K562 (cell line): ENCODE measurements around the gene PMFBP1. TPM values are rescaled to one million over a fixed set of nuclear protein-coding genes. Genes with fewer than 3 reads are reported as not detected.

Experiments
- ZFX ChIP-seq: sonication (generic); formaldehyde crosslinking; IDR thresholded peaks from 2 replicates; pipeline ENCODE4 v1.8.0; 2022; ENCODE audit warnings: mild to moderate bottlenecking, missing genetic modification reagents, moderate library complexity
- ZNF318 ChIP-seq, 2 experiments: fragments of 450-650 bp; IDR thresholded peaks; 2 replicates each; pipeline ENCODE4 v1.6.1; 2016; ENCODE audit warnings: mild to moderate bottlenecking in 2 of 2, borderline replicate concordance in 1 of 2, low read depth in 1 of 2, moderate library complexity in 1 of 2
- polyA plus RNA-seq, 8 experiments: library from polyadenylated mRNA; depleted of rRNA in 4 of 8; stranded (reverse) in 5 of 8; unstranded in 3 of 8; fragments of >200 nt; fragmentation: Nextera tagmentation in 2 of 8; fragmentation: Illumina TruSeq in 1 of 8; extraction: Ambion mirVana in 2 of 8; extraction: Trizol in 1 of 8; gene quantifications; 2 replicates each; pipeline versions ENCODE4 v1.2.1 to v1.2.3, GENCODE V29; 2011 to 2014; ENCODE audit warnings: inconsistent platforms in 1 of 8, missing spikeins in 1 of 8
- total RNA-seq, 7 experiments: library from RNA; depleted of rRNA in 6 of 7; stranded (reverse); fragments of >200 nt in 6 of 7; fragmentation: Illumina TruSeq in 2 of 7; extraction: Trizol in 2 of 7; gene quantifications; 2 replicates each; pipeline versions ENCODE4 v1.2.1 to v1.2.3, GENCODE V29; 2011 to 2021; ENCODE audit warnings: low replicate concordance in 1 of 7
- TF ChIP-seq, protein P1 (sequence below): fragments of 200-600 bp; sonication (generic); IDR thresholded peaks from one replicate; pipeline ENCODE4 v1.6.1; 2012; ENCODE audit warnings: mild to moderate bottlenecking, low read depth, low read length, inconsistent platforms
- TF ChIP-seq, protein P2 (sequence below), 2 experiments: fragments of 450-650 bp in 1 of 2; sonication (generic) in 1 of 2; formaldehyde crosslinking; conservative IDR thresholded peaks; 2 replicates each; pipeline versions ENCODE4 v1.4.0 to v1.8.1; 2020 to 2022; ENCODE audit warnings: mild to moderate bottlenecking in 1 of 2, missing genetic modification reagents in 1 of 2

Gene PMFBP1
- total and polyA plus RNA-seq, 9 of the 15 experiments (the other 6 are each of a cell fraction or from before 2014, with no cell fraction given) = 0.13 to 0.91 (median 0.47) TPM

DNA sequence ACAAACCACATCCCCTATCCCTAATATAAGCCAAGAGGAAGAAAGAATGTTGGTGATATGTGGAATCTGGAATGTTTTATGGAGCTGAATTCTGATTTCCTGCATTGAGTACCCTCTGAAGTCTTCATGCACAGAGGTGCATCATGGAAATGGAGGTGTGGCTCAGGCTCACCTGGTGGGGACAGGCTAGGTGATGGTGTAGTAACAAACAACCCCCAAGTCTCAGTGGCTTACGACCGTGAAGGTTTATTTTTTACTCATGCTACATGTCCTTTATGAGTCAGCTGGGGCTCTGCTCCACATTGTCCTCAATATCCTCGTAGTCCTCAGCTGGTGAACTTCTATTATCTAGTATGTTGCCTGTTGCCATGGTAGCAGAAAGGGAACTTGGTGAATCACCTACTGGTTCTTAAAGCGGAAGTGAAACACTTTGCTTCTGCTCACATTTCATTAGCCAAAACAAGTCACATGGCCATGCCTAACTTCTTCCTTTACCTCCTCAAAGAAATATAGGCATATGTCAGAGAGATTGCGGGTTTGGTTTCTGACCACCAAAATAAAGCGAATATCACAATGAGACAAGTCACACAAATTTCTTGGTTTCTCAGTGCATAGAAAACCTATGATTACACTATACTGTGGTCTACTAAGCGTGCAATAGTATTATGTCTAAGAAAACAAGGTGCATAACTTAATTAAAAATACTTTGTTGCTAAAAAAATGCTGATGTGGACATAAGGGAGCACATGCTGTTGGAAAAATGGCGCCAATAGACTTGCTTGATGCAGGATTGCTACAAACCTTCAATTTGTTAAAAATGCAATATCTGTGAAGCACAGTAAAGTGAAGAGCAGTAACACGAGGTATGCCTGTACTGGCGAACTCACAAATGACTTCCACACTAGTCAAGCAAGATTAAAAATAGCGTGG, at the start of gene PMFBP1 (continued):
- TF ChIP-seq, protein P1, sequence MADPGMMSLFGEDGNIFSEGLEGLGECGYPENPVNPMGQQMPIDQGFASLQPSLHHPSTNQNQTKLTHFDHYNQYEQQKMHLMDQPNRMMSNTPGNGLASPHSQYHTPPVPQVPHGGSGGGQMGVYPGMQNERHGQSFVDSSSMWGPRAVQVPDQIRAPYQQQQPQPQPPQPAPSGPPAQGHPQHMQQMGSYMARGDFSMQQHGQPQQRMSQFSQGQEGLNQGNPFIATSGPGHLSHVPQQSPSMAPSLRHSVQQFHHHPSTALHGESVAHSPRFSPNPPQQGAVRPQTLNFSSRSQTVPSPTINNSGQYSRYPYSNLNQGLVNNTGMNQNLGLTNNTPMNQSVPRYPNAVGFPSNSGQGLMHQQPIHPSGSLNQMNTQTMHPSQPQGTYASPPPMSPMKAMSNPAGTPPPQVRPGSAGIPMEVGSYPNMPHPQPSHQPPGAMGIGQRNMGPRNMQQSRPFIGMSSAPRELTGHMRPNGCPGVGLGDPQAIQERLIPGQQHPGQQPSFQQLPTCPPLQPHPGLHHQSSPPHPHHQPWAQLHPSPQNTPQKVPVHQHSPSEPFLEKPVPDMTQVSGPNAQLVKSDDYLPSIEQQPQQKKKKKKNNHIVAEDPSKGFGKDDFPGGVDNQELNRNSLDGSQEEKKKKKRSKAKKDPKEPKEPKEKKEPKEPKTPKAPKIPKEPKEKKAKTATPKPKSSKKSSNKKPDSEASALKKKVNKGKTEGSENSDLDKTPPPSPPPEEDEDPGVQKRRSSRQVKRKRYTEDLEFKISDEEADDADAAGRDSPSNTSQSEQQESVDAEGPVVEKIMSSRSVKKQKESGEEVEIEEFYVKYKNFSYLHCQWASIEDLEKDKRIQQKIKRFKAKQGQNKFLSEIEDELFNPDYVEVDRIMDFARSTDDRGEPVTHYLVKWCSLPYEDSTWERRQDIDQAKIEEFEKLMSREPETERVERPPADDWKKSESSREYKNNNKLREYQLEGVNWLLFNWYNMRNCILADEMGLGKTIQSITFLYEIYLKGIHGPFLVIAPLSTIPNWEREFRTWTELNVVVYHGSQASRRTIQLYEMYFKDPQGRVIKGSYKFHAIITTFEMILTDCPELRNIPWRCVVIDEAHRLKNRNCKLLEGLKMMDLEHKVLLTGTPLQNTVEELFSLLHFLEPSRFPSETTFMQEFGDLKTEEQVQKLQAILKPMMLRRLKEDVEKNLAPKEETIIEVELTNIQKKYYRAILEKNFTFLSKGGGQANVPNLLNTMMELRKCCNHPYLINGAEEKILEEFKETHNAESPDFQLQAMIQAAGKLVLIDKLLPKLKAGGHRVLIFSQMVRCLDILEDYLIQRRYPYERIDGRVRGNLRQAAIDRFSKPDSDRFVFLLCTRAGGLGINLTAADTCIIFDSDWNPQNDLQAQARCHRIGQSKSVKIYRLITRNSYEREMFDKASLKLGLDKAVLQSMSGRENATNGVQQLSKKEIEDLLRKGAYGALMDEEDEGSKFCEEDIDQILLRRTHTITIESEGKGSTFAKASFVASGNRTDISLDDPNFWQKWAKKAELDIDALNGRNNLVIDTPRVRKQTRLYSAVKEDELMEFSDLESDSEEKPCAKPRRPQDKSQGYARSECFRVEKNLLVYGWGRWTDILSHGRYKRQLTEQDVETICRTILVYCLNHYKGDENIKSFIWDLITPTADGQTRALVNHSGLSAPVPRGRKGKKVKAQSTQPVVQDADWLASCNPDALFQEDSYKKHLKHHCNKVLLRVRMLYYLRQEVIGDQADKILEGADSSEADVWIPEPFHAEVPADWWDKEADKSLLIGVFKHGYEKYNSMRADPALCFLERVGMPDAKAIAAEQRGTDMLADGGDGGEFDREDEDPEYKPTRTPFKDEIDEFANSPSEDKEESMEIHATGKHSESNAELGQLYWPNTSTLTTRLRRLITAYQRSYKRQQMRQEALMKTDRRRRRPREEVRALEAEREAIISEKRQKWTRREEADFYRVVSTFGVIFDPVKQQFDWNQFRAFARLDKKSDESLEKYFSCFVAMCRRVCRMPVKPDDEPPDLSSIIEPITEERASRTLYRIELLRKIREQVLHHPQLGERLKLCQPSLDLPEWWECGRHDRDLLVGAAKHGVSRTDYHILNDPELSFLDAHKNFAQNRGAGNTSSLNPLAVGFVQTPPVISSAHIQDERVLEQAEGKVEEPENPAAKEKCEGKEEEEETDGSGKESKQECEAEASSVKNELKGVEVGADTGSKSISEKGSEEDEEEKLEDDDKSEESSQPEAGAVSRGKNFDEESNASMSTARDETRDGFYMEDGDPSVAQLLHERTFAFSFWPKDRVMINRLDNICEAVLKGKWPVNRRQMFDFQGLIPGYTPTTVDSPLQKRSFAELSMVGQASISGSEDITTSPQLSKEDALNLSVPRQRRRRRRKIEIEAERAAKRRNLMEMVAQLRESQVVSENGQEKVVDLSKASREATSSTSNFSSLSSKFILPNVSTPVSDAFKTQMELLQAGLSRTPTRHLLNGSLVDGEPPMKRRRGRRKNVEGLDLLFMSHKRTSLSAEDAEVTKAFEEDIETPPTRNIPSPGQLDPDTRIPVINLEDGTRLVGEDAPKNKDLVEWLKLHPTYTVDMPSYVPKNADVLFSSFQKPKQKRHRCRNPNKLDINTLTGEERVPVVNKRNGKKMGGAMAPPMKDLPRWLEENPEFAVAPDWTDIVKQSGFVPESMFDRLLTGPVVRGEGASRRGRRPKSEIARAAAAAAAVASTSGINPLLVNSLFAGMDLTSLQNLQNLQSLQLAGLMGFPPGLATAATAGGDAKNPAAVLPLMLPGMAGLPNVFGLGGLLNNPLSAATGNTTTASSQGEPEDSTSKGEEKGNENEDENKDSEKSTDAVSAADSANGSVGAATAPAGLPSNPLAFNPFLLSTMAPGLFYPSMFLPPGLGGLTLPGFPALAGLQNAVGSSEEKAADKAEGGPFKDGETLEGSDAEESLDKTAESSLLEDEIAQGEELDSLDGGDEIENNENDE = no peak
- TF ChIP-seq ZNF318 (IDR thresholded peaks at IDR 0.05; ENCODE audit: borderline replicate concordance in 1 of 2, low read depth in 1 of 2) (no peak), ZFX (no peak)
- TF ChIP-seq, protein P2, sequence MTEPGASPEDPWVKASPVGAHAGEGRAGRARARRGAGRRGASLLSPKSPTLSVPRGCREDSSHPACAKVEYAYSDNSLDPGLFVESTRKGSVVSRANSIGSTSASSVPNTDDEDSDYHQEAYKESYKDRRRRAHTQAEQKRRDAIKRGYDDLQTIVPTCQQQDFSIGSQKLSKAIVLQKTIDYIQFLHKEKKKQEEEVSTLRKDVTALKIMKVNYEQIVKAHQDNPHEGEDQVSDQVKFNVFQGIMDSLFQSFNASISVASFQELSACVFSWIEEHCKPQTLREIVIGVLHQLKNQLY (CRISPR knock-in tag; conservative IDR thresholded peaks at IDR 0.05) = no peak
